B cell (primary cell): ENCODE results near the gene PNO1. TPM values are rescaled to one million over a fixed set of nuclear protein-coding genes. Genes with fewer than 3 reads are reported as not detected.

Experiments
- ATAC-seq: fragments of 200-7000 bp; cut with Tn5 transposase; one replicate; pipeline ENCODE4 v1.10.0; 2021; ENCODE audit warnings: low read depth, mild to moderate bottlenecking, moderate number of reproducible peaks, moderate library complexity
- CTCF ChIA-PET: fragments of 350-600 bp; sonication (Branson Sonifier 250); formaldehyde crosslinking; loops from one replicate; lab custom pipeline; 2021; ENCODE audit warnings: antibody characterized with exemption, inconsistent platforms; lab: Charles Lee
- POLR2A ChIA-PET: fragments of 350-600 bp; sonication (Branson Sonifier 250); formaldehyde crosslinking; loops from one replicate; lab custom pipeline; 2021; ENCODE audit warnings: antibody characterized with exemption; lab: Charles Lee
- DNase-seq: peaks from one replicate; pipeline ENCODE4 v3.0.0; 2013
- H2AFZ ChIP-seq: 2 replicates; pipeline ENCODE4 v1.6.1; 2012; ENCODE audit warnings: mild to moderate bottlenecking, low read depth, low read length; ENCODE audit not compliant: insufficient read depth, poor library complexity, severe bottlenecking
- H3K27ac ChIP-seq, 2 donors: 1 replicate in 1 of 2; 2 replicates in 1 of 2; pipeline ENCODE4 v1.5.1; 2012 to 2013; ENCODE audit warnings: low read length in 2 of 2, mild to moderate bottlenecking in 2 of 2, moderate library complexity in 1 of 2
- H3K27me3 ChIP-seq, 4 experiments: fragments of 200-600 bp in 1 of 4; sonication (generic) in 1 of 4; replicated peaks in 1 of 4; 1 replicate in 2 of 4; 2 replicates in 2 of 4; pipeline versions ENCODE4 v1.6.1 to v1.7.0; 2013 to 2016; ENCODE audit warnings: low read length in 3 of 4, mild to moderate bottlenecking in 2 of 4, mixed read lengths in 1 of 4, moderate library complexity in 1 of 4; ENCODE audit not compliant: insufficient read depth in 4 of 4, control insufficient read depth in 3 of 4; ENCODE audit errors: control extremely low read depth in 1 of 4
- H3K36me3 ChIP-seq, 2 experiments: replicated peaks in 1 of 2; 1 replicate in 1 of 2; 2 replicates in 1 of 2; pipeline versions ENCODE4 v1.6.1 to v1.7.1; 2013; ENCODE audit warnings: low read length in 1 of 2; ENCODE audit not compliant: insufficient read depth in 2 of 2, control insufficient read depth in 1 of 2; ENCODE audit errors: control extremely low read depth in 1 of 2, extremely low read depth in 1 of 2
- H3K4me1 ChIP-seq, 2 donors: fragments of 200-600 bp in 1 of 2; sonication (generic) in 1 of 2; 1 replicate in 1 of 2; 2 replicates in 1 of 2; pipeline versions ENCODE4 v1.5.1 to v1.6.1; 2013 to 2017; ENCODE audit warnings: low read length in 2 of 2; ENCODE audit not compliant: control insufficient read depth in 2 of 2, insufficient read depth in 2 of 2
- H3K4me2 ChIP-seq: replicated peaks from 2 replicates; pipeline ENCODE3; 2012; ENCODE audit warnings: mild to moderate bottlenecking, low read depth, low read length; ENCODE audit not compliant: poor library complexity, severe bottlenecking
- H3K4me3 ChIP-seq, 5 experiments: fragments of 200-600 bp in 1 of 5; sonication (generic) in 1 of 5; 1 replicate in 3 of 5; 2 replicates in 2 of 5; pipeline versions ENCODE4 v1.5.1 to v1.7.0; 2011 to 2016; ENCODE audit warnings: low read length in 4 of 5, mild to moderate bottlenecking in 4 of 5, low read depth in 2 of 5, control low read depth in 1 of 5, moderate library complexity in 1 of 5; ENCODE audit not compliant: insufficient read depth in 1 of 5; ENCODE audit errors: control extremely low read depth in 1 of 5, extremely low read depth in 1 of 5
- H3K79me2 ChIP-seq: fragments of 200-600 bp; sonication (generic); one replicate; pipeline ENCODE4 v1.6.0; 2016; ENCODE audit warnings: low read length; ENCODE audit not compliant: control insufficient read depth, insufficient read depth
- H3K9ac ChIP-seq: fragments of 200-600 bp; sonication (generic); 2 replicates; pipeline ENCODE4 v1.6.1; 2017; ENCODE audit warnings: mild to moderate bottlenecking, low read length, moderate library complexity
- H3K9me3 ChIP-seq, 3 donors: one replicate each; pipeline versions ENCODE4 v1.6.1 to v1.7.1; 2013; ENCODE audit warnings: low read length in 2 of 3; ENCODE audit not compliant: control insufficient read depth in 2 of 3, insufficient read depth in 1 of 3; ENCODE audit errors: control extremely low read depth in 1 of 3
- H4K20me1 ChIP-seq: 2 replicates; pipeline ENCODE4 v1.6.0; 2012; ENCODE audit warnings: mild to moderate bottlenecking, low read length; ENCODE audit not compliant: insufficient read depth, control insufficient read depth, poor library complexity, severe bottlenecking
- H3K27ac Mint-ChIP-seq: one replicate; pipeline ENCODE4 v1.8.0; 2021; ENCODE audit warnings: mixed read lengths
- H3K27me3 Mint-ChIP-seq: one replicate; pipeline ENCODE4 v1.8.0; 2021; ENCODE audit warnings: mixed read lengths
- H3K4me1 Mint-ChIP-seq: one replicate; pipeline ENCODE4 v1.8.0; 2021; ENCODE audit warnings: mixed read lengths
- H3K4me3 Mint-ChIP-seq: one replicate; pipeline ENCODE4 v1.8.0; 2021; ENCODE audit warnings: mixed read lengths
- H3K9me3 Mint-ChIP-seq: one replicate; pipeline ENCODE4 v1.8.0; 2022; ENCODE audit warnings: mixed read lengths; ENCODE audit not compliant: insufficient read depth
- EZH2 ChIP-seq: IDR thresholded peaks from 2 replicates; pipeline ENCODE4 v1.6.1; 2012; ENCODE audit warnings: borderline replicate concordance, low read depth, mild to moderate bottlenecking, moderate library complexity, low read length; ENCODE audit not compliant: insufficient read depth, poor library complexity, severe bottlenecking
- WGBS: methylation state at CpG from one replicate; pipeline ENCODE4 v1.1.5; 2013; ENCODE audit warnings: missing lambda C conversion rate; ENCODE audit not compliant: insufficient coverage; 5-methylcytosine and 5-hydroxymethylcytosine counted together
- intact Hi-C: fragments of 100-400 bp; cut with micrococcal nuclease; formaldehyde crosslinking; loops from one replicate; pipeline ENCODE4 v1.10.0; 2022
- polyA plus RNA-seq: library from polyadenylated mRNA; depleted of rRNA; stranded (reverse); fragments of >200 nt; gene quantifications from 2 replicates; pipeline ENCODE4 v1.2.3, GENCODE V29; 2012
- total RNA-seq, 2 donors: library from RNA; stranded (reverse); fragments of 120-200 nt in 1 of 2; gene quantifications; 1 replicate in 1 of 2; 2 replicates in 1 of 2; pipeline versions ENCODE4 v1.2.3 to v1.2.4, GENCODE V29; 2013 to 2022
- TF ChIP-seq, protein P1 (sequence below): fragments of 200-600 bp; IDR thresholded peaks from one replicate; pipeline ENCODE4 v1.8.0; 2022; ENCODE audit warnings: antibody characterized with exemption, mild to moderate bottlenecking

The PNO1 gene
- total and polyA plus RNA-seq, 2 donors (not counting 1 experiment from before 2014, with no cell fraction given): 4.7 to 12.3 TPM

DNA sequence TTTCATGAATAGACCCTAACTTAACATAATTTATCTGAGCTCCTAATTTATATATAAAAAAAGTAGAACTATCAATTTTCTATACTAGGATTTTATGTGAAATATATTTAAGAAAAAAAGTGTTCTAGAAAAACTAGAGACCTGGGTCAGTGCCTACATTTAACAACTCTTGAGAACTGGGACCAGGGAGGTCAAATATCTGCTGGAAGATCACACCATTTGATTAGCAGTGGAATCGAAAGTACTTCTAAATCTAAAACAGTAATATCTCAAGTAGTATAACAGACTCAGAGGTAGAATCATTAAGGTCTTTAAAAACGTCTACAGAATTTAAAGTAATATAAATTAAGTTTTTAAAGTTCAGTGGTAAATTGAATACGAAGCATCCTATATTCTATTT, 60.0 kb downstream of the PNO1 start:
- POLR2A ChIA-PET: interaction anchor here (0.6 kb wide), 1 partner anchor 14 kb away, joined by 3 read pairs; no protein-coding TSS in a partner anchor
- Histone ChIP-seq H3K4me2 (no peak overlapping the region), H3K4me3 (no peak overlapping the region), H4K20me1 (peaks cover 76% of the 10 kb centered on the region), H3K9me3 (peaks cover 0 to 5% (median 2%) of the 10 kb centered on the region in 3 donors), H3K27me3 (no peaks in the 10 kb centered on the region), H3K79me2 (peaks cover 99% of the 10 kb centered on the region), H3K36me3 (peaks cover 1 to 17% of the 10 kb centered on the region in 2 experiments), H3K27ac (no peak overlapping the region), H3K4me1 (peaks cover 16 to 43% of the 10 kb centered on the region in 2 donors), H2AFZ (no peak overlapping the region), H3K9ac (no peak overlapping the region)
- TF ChIP-seq EZH2: no peak
- TF ChIP-seq, protein P1, sequence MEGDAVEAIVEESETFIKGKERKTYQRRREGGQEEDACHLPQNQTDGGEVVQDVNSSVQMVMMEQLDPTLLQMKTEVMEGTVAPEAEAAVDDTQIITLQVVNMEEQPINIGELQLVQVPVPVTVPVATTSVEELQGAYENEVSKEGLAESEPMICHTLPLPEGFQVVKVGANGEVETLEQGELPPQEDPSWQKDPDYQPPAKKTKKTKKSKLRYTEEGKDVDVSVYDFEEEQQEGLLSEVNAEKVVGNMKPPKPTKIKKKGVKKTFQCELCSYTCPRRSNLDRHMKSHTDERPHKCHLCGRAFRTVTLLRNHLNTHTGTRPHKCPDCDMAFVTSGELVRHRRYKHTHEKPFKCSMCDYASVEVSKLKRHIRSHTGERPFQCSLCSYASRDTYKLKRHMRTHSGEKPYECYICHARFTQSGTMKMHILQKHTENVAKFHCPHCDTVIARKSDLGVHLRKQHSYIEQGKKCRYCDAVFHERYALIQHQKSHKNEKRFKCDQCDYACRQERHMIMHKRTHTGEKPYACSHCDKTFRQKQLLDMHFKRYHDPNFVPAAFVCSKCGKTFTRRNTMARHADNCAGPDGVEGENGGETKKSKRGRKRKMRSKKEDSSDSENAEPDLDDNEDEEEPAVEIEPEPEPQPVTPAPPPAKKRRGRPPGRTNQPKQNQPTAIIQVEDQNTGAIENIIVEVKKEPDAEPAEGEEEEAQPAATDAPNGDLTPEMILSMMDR: no peak
- no CpG with 5 or more reads among the region's 3 CpGs for WGBS
- CTCF ChIA-PET: interaction anchor here (1.9 to 3.3 kb wide), 2 partner anchors 22 to 32 kb away, joined by 4 to 21 read pairs; no protein-coding TSS in a partner anchor
- Mint-ChIP-seq H3K4me1 (peaks cover 82% of the 10 kb centered on the region), H3K9me3 (no peaks in the 10 kb centered on the region), H3K27me3 (no peaks in the 10 kb centered on the region), H3K27ac (no peak overlapping the region), H3K4me3 (no peak overlapping the region)
- ATAC-seq (no peak), DNase-seq (no peak)
- intact Hi-C loops: no loop called here

DNA sequence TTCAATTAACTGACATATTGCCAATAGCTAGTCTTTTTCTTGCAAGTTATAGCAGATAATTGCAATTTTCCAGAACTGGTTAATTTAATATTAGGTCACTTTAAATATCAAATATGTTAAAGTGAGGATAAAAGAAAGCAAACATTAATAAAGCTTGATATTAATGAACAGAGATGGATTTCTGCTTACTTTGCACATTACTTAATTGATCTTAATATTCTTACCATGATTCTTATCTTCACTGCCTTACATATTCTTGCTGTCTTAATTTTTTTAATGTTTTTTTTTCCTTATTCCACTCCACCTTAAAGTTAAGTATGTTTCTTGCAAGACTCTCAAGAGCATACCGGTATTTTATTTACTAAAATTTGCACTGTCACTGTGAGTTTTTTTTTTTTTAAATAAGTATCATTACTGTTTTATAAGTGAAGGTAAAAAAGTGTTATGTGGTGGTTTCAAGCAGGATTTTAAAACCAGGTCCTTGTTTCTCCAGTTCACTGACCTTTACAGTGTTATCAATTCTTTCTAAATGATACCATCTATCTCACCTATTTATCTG, 60.7 kb downstream of the PNO1 start:
- Mint-ChIP-seq H3K4me1 (peaks cover 82% of the 10 kb centered on the region), H3K9me3 (no peaks in the 10 kb centered on the region), H3K4me3 (peak overlapping the region; percentile 6), H3K27ac (no peak overlapping the region), H3K27me3 (no peaks in the 10 kb centered on the region)
- no CpG with 5 or more reads among the region's 1 CpG for WGBS
- Histone ChIP-seq H3K9me3 (peaks cover 0 to 5% (median 2%) of the 10 kb centered on the region in 3 donors), H3K27ac (no peak overlapping the region), H3K27me3 (no peaks in the 10 kb centered on the region), H3K4me2 (peak overlapping the region; percentile 20), H3K4me3 (no peak overlapping the region), H3K9ac (no peak overlapping the region), H3K36me3 (peaks cover 1 to 15% of the 10 kb centered on the region in 2 experiments), H4K20me1 (peaks cover 78% of the 10 kb centered on the region), H2AFZ (no peak overlapping the region), H3K4me1 (peaks cover 15 to 50% of the 10 kb centered on the region in 2 donors), H3K79me2 (peaks cover 99% of the 10 kb centered on the region)
- CTCF ChIA-PET: interaction anchor here (1.9 to 3.3 kb wide), 2 partner anchors 22 to 33 kb away, joined by 4 to 21 read pairs; no protein-coding TSS in a partner anchor
- DNase-seq (no peak), ATAC-seq (no peak)
- TF ChIP-seq, protein P1: no peak
- no peak for TF ChIP-seq EZH2
- POLR2A ChIA-PET: interaction anchor here (0.6 kb wide), 1 partner anchor 15 kb away, joined by 3 read pairs; no protein-coding TSS in a partner anchor
- intact Hi-C loops: no loop called here
